CD14-positive monocyte (primary cell): ENCODE data around the gene DPH5. TPM values are rescaled to one million over a fixed set of nuclear protein-coding genes. Genes with fewer than 3 reads are reported as not detected.

Source experiments
- DNase-seq, 3 donors: peaks; one replicate each; pipeline ENCODE4 v3.0.0-alpha.2; 2011 to 2022
- H2AFZ ChIP-seq: 2 replicates; pipeline ENCODE4 v1.6.0; 2012; ENCODE audit warnings: mild to moderate bottlenecking, low read depth, low read length, inconsistent platforms; ENCODE audit not compliant: insufficient read depth, poor library complexity, severe bottlenecking
- H3K27ac ChIP-seq, 2 donors: 1 replicate in 1 of 2; 2 replicates in 1 of 2; pipeline ENCODE4 v1.5.1; 2012 to 2013; ENCODE audit warnings: low read length in 2 of 2, control low read depth in 1 of 2, inconsistent platforms in 1 of 2, low read depth in 1 of 2, mild to moderate bottlenecking in 1 of 2
- H3K27me3 ChIP-seq, 2 donors: one replicate each; pipeline versions ENCODE4 v1.6.0 to v1.6.1; 2011 to 2013; ENCODE audit warnings: low read length in 2 of 2; ENCODE audit not compliant: control insufficient read depth in 2 of 2, insufficient read depth in 2 of 2
- H3K36me3 ChIP-seq, 2 donors: replicated peaks in 1 of 2; 1 replicate in 1 of 2; 2 replicates in 1 of 2; pipeline versions ENCODE4 v1.5.1 to v1.6.1; 2012 to 2013; ENCODE audit warnings: low read length in 2 of 2, control low read depth in 1 of 2, inconsistent platforms in 1 of 2, mild to moderate bottlenecking in 1 of 2; ENCODE audit not compliant: insufficient read depth in 2 of 2, control insufficient read depth in 1 of 2
- H3K4me1 ChIP-seq, 2 donors: 1 replicate in 1 of 2; 2 replicates in 1 of 2; pipeline versions ENCODE4 v1.5.1 to v1.6.1; 2012 to 2013; ENCODE audit warnings: low read length in 2 of 2, control low read depth in 1 of 2, inconsistent platforms in 1 of 2, mild to moderate bottlenecking in 1 of 2, moderate library complexity in 1 of 2; ENCODE audit not compliant: insufficient read depth in 2 of 2, control insufficient read depth in 1 of 2
- H3K4me2 ChIP-seq: replicated peaks from 2 replicates; pipeline ENCODE3; 2012; ENCODE audit warnings: low read length, moderate library complexity, mild to moderate bottlenecking; ENCODE audit not compliant: poor library complexity, severe bottlenecking; ENCODE audit errors: extremely low read depth
- H3K4me3 ChIP-seq, 3 experiments: fragments of 200-600 bp in 1 of 3; sonication (generic) in 1 of 3; replicated peaks in 1 of 3; 1 replicate in 2 of 3; 2 replicates in 1 of 3; pipeline ENCODE4 v1.5.1; 2011 to 2013; ENCODE audit warnings: low read length in 3 of 3, mild to moderate bottlenecking in 3 of 3, control low read depth in 2 of 3, low read depth in 2 of 3, inconsistent platforms in 1 of 3, moderate library complexity in 1 of 3
- H3K79me2 ChIP-seq: 2 replicates; pipeline ENCODE4 v1.6.0; 2012; ENCODE audit warnings: mild to moderate bottlenecking, control low read depth, inconsistent platforms, low read length, moderate library complexity; ENCODE audit not compliant: insufficient read depth
- H3K9ac ChIP-seq: 2 replicates; pipeline ENCODE4 v1.6.0; 2017; ENCODE audit warnings: low read length, mild to moderate bottlenecking; ENCODE audit not compliant: insufficient read depth, poor library complexity, severe bottlenecking
- H3K9me3 ChIP-seq, 2 donors: replicated peaks in 1 of 2; 1 replicate in 1 of 2; 2 replicates in 1 of 2; pipeline versions ENCODE4 v1.5.1 to v1.6.1; 2012 to 2013; ENCODE audit warnings: low read length in 2 of 2, control low read depth in 1 of 2; ENCODE audit not compliant: control insufficient read depth in 1 of 2, insufficient read depth in 1 of 2
- H4K20me1 ChIP-seq: 2 replicates; pipeline ENCODE4 v1.6.0; 2012; ENCODE audit warnings: mild to moderate bottlenecking, low read length, control low read depth, moderate library complexity; ENCODE audit not compliant: insufficient read depth
- H3K27ac Mint-ChIP-seq, 7 donors: one replicate each; pipeline ENCODE4 v1.8.0; 2020; ENCODE audit warnings: mild to moderate bottlenecking in 7 of 7, mixed read lengths in 7 of 7, moderate library complexity in 6 of 7, inconsistent platforms in 2 of 7
- H3K27me3 Mint-ChIP-seq, 3 donors: one replicate each; pipeline ENCODE4 v1.8.0; 2021 to 2022; ENCODE audit warnings: low read depth in 3 of 3, mild to moderate bottlenecking in 3 of 3, mixed read lengths in 3 of 3, moderate library complexity in 3 of 3, inconsistent platforms in 1 of 3
- H3K36me3 Mint-ChIP-seq, 2 donors: one replicate each; pipeline ENCODE4 v1.8.0; 2020; ENCODE audit warnings: mixed read lengths in 2 of 2, inconsistent platforms in 1 of 2, mild to moderate bottlenecking in 1 of 2
- H3K4me1 Mint-ChIP-seq: one replicate; pipeline ENCODE4 v1.8.0; 2020; ENCODE audit warnings: mild to moderate bottlenecking, mixed read lengths
- H3K4me3 Mint-ChIP-seq, 2 donors: one replicate each; pipeline ENCODE4 v1.8.0; 2020; ENCODE audit warnings: mild to moderate bottlenecking in 2 of 2, mixed read lengths in 2 of 2, moderate library complexity in 1 of 2
- H3K9me3 Mint-ChIP-seq, 7 donors: one replicate each; pipeline ENCODE4 v1.8.0; 2020 to 2022; ENCODE audit warnings: mixed read lengths in 7 of 7, mild to moderate bottlenecking in 6 of 7, moderate library complexity in 6 of 7, inconsistent platforms in 2 of 7
- WGBS: methylation state at CpG from one replicate; pipeline ENCODE4 v1.1.5; 2013; ENCODE audit warnings: missing lambda C conversion rate; ENCODE audit not compliant: insufficient coverage; 5-methylcytosine and 5-hydroxymethylcytosine counted together
- intact Hi-C, 2 donors: fragments of 100-400 bp; cut with micrococcal nuclease; formaldehyde crosslinking; loops; one replicate each; pipeline versions ENCODE4 v1.15.0 to v1.15.1; 2023
- polyA plus RNA-seq, 3 donors: library from polyadenylated mRNA; depleted of rRNA in 1 of 3; unstranded in 2 of 3; stranded (reverse) in 1 of 3; fragments of 300-500 nt in 2 of 3; fragments of >200 nt in 1 of 3; fragmentation: Illumina TruSeq in 2 of 3; gene quantifications; 1 replicate in 2 of 3; 2 replicates in 1 of 3; pipeline ENCODE4 v1.2.3, GENCODE V29; 2012 to 2021
- TF ChIP-seq, protein P1 (sequence below): fragments of 200-600 bp; IDR thresholded peaks from one replicate; pipeline ENCODE4 v1.8.0; 2022; ENCODE audit warnings: antibody characterized with exemption, mild to moderate bottlenecking

The DPH5 gene
- polyA plus RNA-seq, 3 donors: 10.3 to 14.3 (median 12.0) TPM

GRCh38 chr1:101066260-101066936 lies 40.8 kb upstream of the DPH5 start:
- no peaks in the 10 kb centered on the region for H3K9me3 ChIP-seq
- H3K36me3 ChIP-seq: no peaks in the 10 kb centered on the region
- TF ChIP-seq, protein P1, sequence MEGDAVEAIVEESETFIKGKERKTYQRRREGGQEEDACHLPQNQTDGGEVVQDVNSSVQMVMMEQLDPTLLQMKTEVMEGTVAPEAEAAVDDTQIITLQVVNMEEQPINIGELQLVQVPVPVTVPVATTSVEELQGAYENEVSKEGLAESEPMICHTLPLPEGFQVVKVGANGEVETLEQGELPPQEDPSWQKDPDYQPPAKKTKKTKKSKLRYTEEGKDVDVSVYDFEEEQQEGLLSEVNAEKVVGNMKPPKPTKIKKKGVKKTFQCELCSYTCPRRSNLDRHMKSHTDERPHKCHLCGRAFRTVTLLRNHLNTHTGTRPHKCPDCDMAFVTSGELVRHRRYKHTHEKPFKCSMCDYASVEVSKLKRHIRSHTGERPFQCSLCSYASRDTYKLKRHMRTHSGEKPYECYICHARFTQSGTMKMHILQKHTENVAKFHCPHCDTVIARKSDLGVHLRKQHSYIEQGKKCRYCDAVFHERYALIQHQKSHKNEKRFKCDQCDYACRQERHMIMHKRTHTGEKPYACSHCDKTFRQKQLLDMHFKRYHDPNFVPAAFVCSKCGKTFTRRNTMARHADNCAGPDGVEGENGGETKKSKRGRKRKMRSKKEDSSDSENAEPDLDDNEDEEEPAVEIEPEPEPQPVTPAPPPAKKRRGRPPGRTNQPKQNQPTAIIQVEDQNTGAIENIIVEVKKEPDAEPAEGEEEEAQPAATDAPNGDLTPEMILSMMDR: no peak
- intact Hi-C loops: no loop called here
- Mint-ChIP-seq H3K9me3 (no peaks in the 10 kb centered on the region), H3K27ac (no peak overlapping the region), H3K36me3 (no peaks in the 10 kb centered on the region), H3K4me3 (no peak overlapping the region), H3K4me1 (peaks cover 5% of the 10 kb centered on the region), H3K27me3 (no peaks in the 10 kb centered on the region)
- no peak for DNase-seq
- no peak overlapping the region for H3K4me2 ChIP-seq
- no peak overlapping the region for H3K9ac ChIP-seq
- no peak overlapping the region for H3K4me3 ChIP-seq
- no peak overlapping the region for H3K27ac ChIP-seq
- no peaks in the 10 kb centered on the region for H4K20me1 ChIP-seq
- no peak overlapping the region for H2AFZ ChIP-seq
- H3K4me1 ChIP-seq: no peaks in the 10 kb centered on the region
- no peaks in the 10 kb centered on the region for H3K79me2 ChIP-seq
- no peaks in the 10 kb centered on the region for H3K27me3 ChIP-seq

GRCh38 chr1:101065575-101065974 lies 40.0 kb upstream of the DPH5 start:
- no CpG with 5 or more reads among the region's 1 CpG for WGBS
- no peak overlapping the region for H3K4me3 ChIP-seq
- Mint-ChIP-seq H3K9me3 (no peaks in the 10 kb centered on the region), H3K36me3 (no peaks in the 10 kb centered on the region), H3K27ac (no peak overlapping the region), H3K4me3 (no peak overlapping the region), H3K27me3 (no peaks in the 10 kb centered on the region), H3K4me1 (peaks cover 2% of the 10 kb centered on the region)
- H3K4me2 ChIP-seq: no peak overlapping the region
- H3K9ac ChIP-seq: no peak overlapping the region
- no peaks in the 10 kb centered on the region for H4K20me1 ChIP-seq
- DNase-seq: no peak
- H3K27ac ChIP-seq: no peak overlapping the region
- no peaks in the 10 kb centered on the region for H3K27me3 ChIP-seq
- no peaks in the 10 kb centered on the region for H3K4me1 ChIP-seq
- no peaks in the 10 kb centered on the region for H3K79me2 ChIP-seq
- intact Hi-C loops: no loop called here
- no peaks in the 10 kb centered on the region for H3K9me3 ChIP-seq
- no peak overlapping the region for H2AFZ ChIP-seq
- TF ChIP-seq, protein P1: no peak
- no peaks in the 10 kb centered on the region for H3K36me3 ChIP-seq
